Ascending aorta (tissue), 2 donors: ENCODE results near the gene KCTD2. TPM values are rescaled to one million over a fixed set of nuclear protein-coding genes. Genes with fewer than 3 reads are reported as not detected.

Experiments used
- DNase-seq, 2 donors: peaks; one replicate each; pipeline ENCODE4 v3.0.0-alpha.2; 2019; ENCODE audit warnings: low spot score in 2 of 2
- H3K27ac ChIP-seq, 2 donors: fragments of 200-600 bp; sonication (generic); one replicate each; pipeline ENCODE4 v1.5.1; 2016 to 2017; ENCODE audit warnings: mild to moderate bottlenecking in 1 of 2
- H3K27me3 ChIP-seq: fragments of 200-600 bp; sonication (generic); one replicate; pipeline ENCODE4 v1.5.1; 2017
- H3K36me3 ChIP-seq, 2 donors: fragments of 200-600 bp; sonication (generic); one replicate each; pipeline ENCODE4 v1.5.1; 2016
- H3K4me1 ChIP-seq, 2 donors: fragments of 200-600 bp; sonication (generic); one replicate each; pipeline ENCODE4 v1.5.1; 2016 to 2017; ENCODE audit warnings: mild to moderate bottlenecking in 1 of 2
- H3K4me3 ChIP-seq, 2 donors: fragments of 200-600 bp; sonication (generic); one replicate each; pipeline ENCODE4 v1.5.1; 2016 to 2017; ENCODE audit warnings: mild to moderate bottlenecking in 1 of 2
- H3K9me3 ChIP-seq, 2 donors: fragments of 200-600 bp; sonication (generic); one replicate each; pipeline ENCODE4 v1.5.1; 2016
- intact Hi-C: fragments of 100-400 bp; cut with DNase I; formaldehyde crosslinking; loops from one replicate; pipeline ENCODE4 v1.15.1; 2023
- total RNA-seq: library from RNA; depleted of rRNA; stranded (reverse); fragments of >200 nt; gene quantifications from one replicate; pipeline ENCODE4 v1.1.0, GENCODE V29; 2016
- TF ChIP-seq, protein P1 (sequence below), 3 experiments: fragments of 200-600 bp in 2 of 3; fragments of 450-650 bp in 1 of 3; sonication (generic) in 2 of 3; IDR thresholded peaks; one replicate each; pipeline ENCODE4 v1.5.1; 2016 to 2019; ENCODE audit warnings: antibody characterized with exemption in 3 of 3, mild to moderate bottlenecking in 1 of 3, moderate library complexity in 1 of 3

The KCTD2 gene
- total RNA-seq, 1 donor from 2014 or later: 31.4 TPM

DNA sequence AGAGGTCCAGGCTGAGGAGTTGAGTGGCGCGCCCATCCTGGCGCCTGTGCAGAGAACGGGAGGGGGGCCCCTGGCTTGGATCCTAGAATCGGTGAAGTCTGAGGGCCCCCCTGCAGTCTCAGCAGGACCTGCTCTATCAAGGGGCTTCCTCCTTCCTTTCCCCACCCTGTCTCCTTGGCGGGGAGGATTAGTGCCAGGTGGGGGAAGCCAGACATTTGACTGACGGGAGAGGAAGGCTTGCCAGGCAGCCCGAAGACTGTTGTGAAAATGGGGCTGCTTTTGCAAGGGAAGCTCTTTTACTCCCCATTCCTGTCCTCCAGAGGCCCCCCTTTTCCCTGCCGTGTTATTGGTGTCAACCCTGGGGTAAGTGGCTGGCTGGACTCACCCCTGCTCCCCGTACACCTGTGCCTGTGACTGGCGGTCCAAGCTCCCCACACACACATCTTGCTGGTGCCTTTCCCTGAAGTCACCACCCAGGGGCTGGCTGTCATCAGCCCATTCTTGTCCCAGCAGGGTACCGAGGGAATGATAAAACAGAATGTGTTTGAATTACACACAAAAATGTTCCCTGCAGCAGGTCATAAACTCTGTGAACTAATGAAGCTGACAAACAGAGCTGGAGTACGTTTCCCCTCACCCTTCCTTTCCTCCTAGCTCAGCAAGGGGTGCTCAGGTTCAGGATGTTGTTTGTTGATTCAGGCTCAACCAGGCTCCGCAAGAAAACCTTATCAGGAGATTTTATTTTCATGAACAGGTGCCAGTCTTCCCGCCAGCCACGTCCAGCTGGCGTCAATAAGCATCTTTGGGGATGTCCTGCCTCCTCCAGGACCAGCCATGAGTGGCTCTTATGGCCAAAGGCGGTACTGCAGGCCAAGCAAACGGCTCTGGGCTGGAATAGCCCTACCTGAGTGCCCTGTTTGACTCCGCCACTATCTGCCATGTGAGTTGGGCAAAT is 58.4 kb downstream of the KCTD2 start:
- intact Hi-C loops: loop anchor here (2.0 to 5.0 kb wide), 2 partner anchors 29 to 143 kb away; no protein-coding TSS in a partner anchor
- TF ChIP-seq, protein P1, sequence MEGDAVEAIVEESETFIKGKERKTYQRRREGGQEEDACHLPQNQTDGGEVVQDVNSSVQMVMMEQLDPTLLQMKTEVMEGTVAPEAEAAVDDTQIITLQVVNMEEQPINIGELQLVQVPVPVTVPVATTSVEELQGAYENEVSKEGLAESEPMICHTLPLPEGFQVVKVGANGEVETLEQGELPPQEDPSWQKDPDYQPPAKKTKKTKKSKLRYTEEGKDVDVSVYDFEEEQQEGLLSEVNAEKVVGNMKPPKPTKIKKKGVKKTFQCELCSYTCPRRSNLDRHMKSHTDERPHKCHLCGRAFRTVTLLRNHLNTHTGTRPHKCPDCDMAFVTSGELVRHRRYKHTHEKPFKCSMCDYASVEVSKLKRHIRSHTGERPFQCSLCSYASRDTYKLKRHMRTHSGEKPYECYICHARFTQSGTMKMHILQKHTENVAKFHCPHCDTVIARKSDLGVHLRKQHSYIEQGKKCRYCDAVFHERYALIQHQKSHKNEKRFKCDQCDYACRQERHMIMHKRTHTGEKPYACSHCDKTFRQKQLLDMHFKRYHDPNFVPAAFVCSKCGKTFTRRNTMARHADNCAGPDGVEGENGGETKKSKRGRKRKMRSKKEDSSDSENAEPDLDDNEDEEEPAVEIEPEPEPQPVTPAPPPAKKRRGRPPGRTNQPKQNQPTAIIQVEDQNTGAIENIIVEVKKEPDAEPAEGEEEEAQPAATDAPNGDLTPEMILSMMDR (IDR thresholded peaks at IDR 0.05): peak; percentile 52 to 87 (median 84)
- Histone ChIP-seq H3K27ac (no peak overlapping the region), H3K27me3 (no peaks in the 10 kb centered on the region), H3K4me1 (peaks cover 0 to 7% of the 10 kb centered on the region in 2 donors), H3K9me3 (no peaks in the 10 kb centered on the region), H3K4me3 (no peak overlapping the region), H3K36me3 (no peaks in the 10 kb centered on the region)
- DNase-seq: no peak

DNA sequence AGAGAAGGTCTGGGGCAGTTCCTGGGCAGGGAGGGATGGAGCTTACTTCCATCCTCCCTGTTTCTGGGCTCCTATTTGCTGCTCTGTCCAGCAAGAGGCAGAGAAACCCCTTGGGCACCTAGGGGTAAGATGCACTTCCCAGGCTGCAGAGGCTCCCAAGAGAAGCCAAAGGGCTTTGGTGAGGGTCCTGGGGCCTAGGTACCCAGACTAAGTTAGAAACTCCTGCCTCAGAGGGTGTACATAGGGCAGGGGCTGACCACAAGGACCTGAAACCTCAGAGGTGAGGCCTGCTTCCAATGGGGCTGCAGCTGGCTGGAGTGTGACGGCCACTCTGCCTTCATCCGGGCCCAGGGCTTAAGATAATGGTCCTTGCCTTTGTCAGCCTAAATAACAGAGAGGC is 61.2 kb downstream of the KCTD2 start:
- no peaks in the 10 kb centered on the region for H3K27me3 ChIP-seq
- H3K36me3 ChIP-seq: no peaks in the 10 kb centered on the region
- H3K27ac ChIP-seq: no peak overlapping the region
- H3K4me3 ChIP-seq: no peak overlapping the region
- TF ChIP-seq, protein P1 (IDR thresholded peaks at IDR 0.05): no peak
- intact Hi-C loops: loop anchor here (2.0 to 5.0 kb wide), 2 partner anchors 61 to 146 kb away; partner anchors contain the start of genes ATP5PD and KCTD2
- DNase-seq: no peak
- no peaks in the 10 kb centered on the region for H3K9me3 ChIP-seq
- peaks cover 0 to 20% of the 10 kb centered on the region in 2 donors for H3K4me1 ChIP-seq

DNA sequence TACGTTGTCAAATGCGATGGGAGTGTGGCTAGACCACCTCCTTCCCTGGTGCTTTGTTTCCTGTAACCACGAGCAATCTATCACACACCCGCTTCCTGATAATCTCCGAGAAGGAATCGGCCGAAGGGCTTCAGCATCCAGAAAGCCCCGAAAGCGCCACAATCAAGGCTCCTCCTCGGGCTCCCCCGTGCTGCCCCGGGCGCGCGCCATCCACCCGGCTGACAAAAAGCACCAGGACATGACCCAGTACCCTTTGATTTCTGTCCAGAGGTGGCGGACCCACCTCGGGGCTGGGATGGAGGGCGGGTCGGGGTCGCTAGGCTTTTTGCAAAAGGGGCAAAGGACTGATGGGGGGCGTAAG is 62.0 kb downstream of the KCTD2 start:
- peak overlapping the region; percentile 93 to 94 for H3K4me3 ChIP-seq
- DNase-seq: no peak
- TF ChIP-seq, protein P1 (IDR thresholded peaks at IDR 0.05): no peak
- H3K36me3 ChIP-seq: no peaks in the 10 kb centered on the region
- H3K9me3 ChIP-seq: no peaks in the 10 kb centered on the region
- H3K27me3 ChIP-seq: no peaks in the 10 kb centered on the region
- intact Hi-C loops: loop anchor here (2.0 to 5.0 kb wide), 2 partner anchors 62 to 147 kb away; partner anchors contain the start of genes ATP5PD and KCTD2
- H3K4me1 ChIP-seq: peaks cover 3 to 23% of the 10 kb centered on the region in 2 donors
- H3K27ac ChIP-seq: no peak overlapping the region

DNA sequence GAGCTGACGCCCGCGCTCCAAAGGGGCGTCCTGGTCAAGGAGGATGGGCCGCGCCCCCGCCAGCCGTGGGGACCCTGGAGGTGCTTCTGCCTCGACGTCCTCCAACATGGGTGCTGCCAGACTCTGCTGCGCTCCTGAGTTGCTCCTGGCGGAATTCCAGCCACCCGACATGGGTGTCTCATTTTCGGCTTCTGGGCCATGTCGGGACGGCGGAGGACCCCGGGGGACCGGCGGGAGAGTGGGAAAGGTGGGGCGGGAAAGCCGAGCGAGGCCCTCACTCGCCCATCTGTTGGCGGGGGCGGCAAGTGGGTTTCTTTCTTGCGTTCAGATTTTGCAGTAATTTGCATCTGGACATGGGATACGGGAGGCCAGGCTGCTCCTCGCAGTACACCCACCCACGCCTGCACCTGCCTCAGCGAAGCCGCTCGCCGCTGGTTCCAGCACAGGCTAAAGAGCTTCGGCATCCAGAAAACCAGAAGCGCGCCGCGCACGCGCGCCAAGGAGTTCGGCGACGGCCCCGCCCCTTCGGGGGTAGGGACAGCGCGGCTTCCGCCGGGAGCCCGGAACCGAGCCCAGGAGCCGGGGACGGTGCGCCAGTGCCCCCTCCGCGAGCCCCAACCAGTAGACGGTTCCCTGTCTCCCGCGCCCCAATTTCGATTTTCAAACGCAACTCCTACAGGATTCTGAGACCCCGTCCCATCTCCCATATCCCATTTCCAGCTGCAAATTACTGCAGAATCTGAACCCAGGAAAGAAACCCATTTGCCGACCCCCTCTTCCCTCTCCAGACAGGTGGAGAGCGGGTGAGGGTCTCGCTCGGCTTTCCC is 62.6 kb downstream of the KCTD2 start, which contains the start of gene ARMC7:
TSS of gene ARMC7 (plus strand) at position 563 of the 827 bp plus-strand sequence. CDS start 320 bp downstream, outside the sequence.
- intact Hi-C loops: loop anchor here (2.0 to 5.0 kb wide), 3 partner anchors 63 to 163 kb away; partner anchors contain the start of genes ATP5PD, KCTD2 and MIF4GD
- Histone ChIP-seq H3K4me1 (peaks cover 3 to 24% of the 10 kb centered on the region in 2 donors), H3K27me3 (no peaks in the 10 kb centered on the region), H3K36me3 (no peaks in the 10 kb centered on the region), H3K9me3 (no peaks in the 10 kb centered on the region), H3K4me3 (peak within 1 kb of the TSS; percentile 93 to 94), H3K27ac (peak within 1 kb of the TSS; percentile 41 to 44)
- TF ChIP-seq, protein P1 (IDR thresholded peaks at IDR 0.05): no peak
- DNase-seq: peak; percentile 48 to 93

DNA sequence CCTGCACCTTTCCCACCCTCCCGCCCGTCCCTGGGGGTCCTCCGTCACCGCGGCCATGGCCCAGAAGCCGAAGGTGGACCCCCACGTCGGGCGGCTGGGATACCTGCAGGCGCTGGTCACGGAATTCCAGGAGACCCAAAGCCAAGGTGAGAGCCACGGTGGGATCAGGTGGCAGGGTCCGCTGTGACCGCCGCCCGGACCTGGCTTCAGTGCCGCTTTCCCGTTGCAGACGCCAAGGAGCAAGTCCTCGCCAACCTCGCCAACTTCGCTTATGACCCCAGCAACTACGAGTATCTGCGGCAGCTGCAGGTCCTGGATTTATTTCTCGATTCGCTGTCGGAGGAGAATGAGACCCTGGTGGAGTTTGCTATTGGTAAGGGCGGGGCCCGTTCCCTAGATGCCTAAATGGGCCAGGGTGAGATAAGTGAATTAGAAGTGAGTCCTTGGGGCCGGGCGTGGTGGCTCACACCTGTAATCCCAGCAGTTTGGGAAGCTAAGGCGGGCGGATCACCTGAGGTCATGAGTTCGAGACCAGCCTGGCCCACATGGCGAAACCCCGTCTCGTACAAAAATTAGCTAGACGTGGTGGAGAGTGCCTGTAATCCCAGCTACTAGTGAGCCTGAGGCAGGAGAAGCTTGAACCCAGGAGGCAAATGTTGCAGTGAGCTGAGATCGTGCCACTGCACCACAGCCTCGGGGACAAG is 63.4 kb downstream of the KCTD2 start:
- Histone ChIP-seq H3K27me3 (no peaks in the 10 kb centered on the region), H3K9me3 (no peaks in the 10 kb centered on the region), H3K36me3 (no peaks in the 10 kb centered on the region), H3K4me1 (peaks cover 3 to 31% of the 10 kb centered on the region in 2 donors), H3K27ac (peak overlapping the region; percentile 41 to 44), H3K4me3 (peak overlapping the region; percentile 93 to 94)
- DNase-seq: no peak
- intact Hi-C loops: loop anchor here (5.0 kb wide), 1 partner anchor 162 kb away; the partner anchor contains the start of gene MIF4GD
- TF ChIP-seq, protein P1 (IDR thresholded peaks at IDR 0.05): no peak
